HuH-7 (cell line): Measurements from ENCODE around the gene NRL.
"Not testable (repeated sequence)": the region's sequence is repeated elsewhere in the genome, so short reads cannot be mapped to it uniquely, and the experiment has no call there.

ENCODE experiments used
- DNase-seq: peaks from one replicate; pipeline ENCODE4 v3.0.0; 2011; ENCODE audit warnings: low spot score

NRL gene

DNA sequence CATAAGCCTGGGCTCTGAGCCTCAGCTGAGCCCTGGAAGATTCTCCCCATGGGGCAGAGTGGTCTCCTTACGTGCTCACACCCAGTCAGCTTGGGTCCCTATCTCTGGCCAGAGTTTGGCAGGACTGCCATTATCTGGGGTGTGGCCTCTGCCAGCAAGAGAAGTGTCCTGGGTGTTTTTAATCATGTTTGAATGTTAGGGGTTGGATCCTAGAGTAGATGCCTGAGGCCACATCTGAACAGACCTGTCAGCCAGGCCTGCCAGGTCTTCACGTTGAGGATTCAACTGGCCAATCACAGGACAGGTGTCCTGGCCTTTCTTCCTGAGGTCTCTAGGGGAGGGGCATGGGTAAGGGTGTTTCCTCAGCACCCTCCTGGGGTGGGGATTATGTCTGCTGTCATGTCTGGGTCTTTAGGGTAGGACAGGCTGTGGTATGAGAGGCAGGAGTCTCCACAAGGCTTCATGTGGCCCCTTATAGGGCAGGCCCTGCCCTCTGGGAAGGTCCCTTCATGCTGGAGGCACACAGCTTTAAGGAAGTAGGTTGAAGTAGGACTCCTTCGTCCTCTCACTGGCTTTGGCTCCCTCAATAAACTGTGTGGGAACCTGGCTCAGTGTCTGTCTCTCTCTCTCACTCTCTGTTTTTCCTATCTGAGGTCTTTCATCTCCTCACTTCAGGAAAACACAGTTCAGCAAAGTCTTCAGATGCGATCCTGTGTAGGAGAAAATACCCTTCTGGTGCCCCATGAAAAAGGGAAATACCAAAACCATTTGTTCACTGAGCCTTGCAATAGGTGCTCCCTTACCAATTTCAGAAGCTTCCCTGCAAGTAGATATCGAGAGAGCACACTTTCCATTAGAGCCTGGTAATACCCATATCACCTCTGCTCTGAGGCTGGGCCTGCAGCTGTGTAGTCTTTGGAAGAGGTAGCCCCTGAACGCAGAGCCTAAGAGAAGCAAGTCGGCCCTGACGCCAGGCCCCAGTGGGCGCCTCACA, 9.0 kb upstream of the NRL start:
- DNase-seq = no peak

DNA sequence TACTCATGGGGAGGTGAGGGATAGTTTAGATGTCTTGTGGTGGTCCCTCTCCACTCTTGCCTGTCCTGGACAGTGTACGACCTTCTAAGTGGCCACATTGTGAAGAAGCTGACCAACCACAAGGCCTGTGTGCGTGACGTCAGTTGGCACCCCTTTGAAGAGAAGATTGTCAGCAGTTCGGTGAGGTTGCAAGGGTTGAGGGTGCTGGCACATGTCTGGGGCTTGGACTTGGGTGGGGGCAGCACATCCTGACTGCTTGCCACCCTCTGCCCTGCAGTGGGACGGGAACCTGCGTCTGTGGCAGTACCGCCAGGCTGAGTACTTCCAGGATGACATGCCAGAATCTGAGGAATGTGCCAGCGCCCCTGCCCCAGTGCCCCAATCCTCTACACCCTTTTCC, 8.1 kb upstream of the NRL start:
- no peak for DNase-seq

DNA sequence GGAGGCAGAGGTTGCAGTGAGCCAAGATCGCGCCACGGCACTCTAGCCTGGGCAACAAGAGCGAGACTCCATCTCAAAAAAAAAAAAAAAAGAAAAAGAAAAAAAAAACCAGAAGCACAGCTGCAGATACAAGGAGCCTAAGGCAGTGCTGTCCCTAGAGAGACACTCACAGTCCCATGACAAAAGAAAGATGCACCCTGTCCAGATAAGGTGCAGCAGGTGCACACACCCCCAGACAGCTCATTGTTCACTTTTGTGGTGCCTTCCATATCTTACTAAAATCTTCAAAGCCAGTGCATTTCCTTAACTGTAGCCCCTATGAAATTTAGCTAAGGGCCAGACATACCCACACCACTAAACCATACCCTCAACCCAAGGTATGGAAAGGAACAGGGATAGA, 7.7 kb upstream of the NRL start:
- DNase-seq = no peak

DNA sequence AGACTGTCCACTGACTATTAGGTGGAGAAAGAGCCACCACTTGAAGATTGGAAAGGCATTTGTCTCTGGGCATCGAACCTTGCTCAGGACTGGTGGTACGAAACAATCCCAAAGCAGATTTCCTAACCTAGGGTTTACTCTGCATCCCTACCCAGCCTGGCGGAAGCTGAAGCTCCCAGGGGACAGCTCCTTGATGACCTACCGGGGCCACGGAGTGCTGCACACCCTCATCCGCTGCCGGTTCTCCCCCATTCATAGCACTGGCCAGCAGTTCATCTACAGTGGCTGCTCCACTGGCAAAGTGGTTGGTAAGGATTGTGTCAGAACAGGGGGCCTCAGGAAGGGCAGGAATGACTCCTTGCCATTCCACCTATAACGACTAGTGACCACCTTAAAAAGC, 6.5 kb upstream of the NRL start:
- no peak for DNase-seq

DNA sequence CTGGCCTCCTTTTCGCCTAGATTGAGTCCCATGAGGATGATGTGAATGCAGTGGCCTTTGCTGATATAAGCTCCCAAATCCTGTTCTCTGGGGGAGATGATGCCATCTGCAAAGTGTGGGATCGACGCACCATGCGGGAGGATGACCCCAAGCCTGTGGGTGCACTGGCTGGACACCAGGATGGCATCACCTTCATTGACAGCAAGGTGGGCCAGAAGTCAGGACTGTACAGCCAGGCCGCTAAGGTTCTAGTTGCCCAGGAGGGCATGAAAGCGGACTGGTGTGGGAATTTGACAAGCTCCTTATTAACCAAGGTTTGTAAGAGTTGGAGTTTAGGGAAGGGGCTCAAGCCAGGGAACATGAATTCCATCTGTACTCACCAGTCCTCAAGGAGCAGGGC, 4.9 kb upstream of the NRL start:
- no peak for DNase-seq

DNA sequence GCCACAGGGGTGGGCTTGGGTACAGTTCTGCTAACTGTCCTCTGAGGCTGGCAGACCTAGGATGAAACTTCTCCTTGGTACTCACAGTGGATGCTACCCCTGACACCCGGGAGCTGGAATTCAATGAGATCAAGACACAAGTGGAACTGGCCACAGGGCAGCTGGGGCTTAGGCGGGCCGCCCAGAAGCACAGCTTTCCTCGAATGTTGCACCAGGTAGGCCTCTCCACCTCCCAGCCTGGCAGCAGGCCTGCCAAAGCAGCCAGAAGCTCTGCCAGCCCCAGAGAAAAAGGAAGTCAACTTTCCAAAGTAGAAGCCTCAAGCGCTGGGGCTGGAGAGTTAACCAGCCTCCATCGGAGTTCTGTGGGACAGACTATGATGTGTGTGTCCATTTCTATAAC, 2.4 kb upstream of the NRL start:
- no peak for DNase-seq

DNA sequence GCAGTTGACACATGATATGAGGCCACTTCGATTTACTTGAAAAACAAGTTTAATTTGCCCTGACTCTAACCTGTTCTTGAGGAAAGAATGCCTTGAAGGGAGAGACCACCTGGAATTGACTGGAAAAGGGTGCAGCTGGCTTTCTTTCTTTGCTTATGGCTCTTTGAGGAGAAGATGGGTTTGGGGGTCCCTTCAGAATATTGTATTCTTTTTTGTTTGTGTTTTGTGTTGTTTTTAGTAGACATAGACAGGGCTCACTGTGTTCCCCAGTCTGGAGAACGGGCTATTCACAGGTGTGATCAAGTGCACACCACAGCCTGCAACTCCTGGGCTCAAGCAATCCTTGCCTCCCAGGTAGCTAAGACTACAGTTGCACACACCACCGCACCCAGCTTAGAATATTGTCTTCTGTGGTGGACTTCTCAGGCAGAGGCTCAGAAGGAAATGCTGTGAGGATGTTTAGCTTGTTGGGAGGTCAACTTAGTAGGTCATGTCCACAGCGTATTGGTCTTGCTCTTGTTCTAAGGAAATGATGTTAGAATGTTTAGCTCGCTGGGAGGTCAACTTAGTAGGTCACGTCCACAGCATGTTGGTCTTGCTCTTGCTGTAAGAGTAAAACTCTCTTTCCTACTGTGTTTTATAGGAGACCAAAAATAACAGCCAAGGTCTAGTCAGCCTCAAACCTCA, 1.5 kb upstream of the NRL start:
- no peak for DNase-seq

DNA sequence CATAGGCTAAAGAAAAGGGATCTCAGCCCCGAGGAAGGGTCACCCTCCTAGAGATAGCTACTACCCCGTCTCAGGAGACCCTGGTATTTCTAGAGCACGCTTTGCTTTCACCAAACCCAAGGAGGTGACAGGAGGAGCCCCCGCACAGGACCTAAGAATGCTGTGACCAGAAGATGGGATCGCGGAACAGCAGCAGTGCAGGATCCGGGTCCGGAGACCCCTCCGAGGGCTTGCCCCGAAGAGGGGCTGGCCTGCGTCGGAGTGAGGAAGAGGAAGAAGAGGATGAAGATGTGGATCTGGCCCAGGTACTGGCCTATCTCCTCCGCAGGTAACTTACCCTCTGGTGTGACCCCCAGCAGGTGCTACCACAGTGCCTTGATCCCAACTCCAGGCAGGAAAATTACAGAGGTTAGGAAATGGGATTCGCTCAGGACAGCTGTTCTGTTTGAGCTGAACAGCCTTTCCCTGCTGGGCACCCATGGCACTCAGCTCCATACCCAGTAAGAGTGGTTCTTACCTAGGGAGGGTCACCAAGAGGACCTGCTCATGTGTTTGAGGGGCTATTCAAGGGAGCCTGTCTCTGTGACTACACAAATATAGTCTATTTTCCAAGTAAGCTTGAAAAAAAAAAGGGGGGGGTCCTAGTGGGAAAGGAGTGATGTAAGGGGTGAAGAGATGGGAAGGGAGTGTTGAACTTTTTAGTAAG, 826 bp upstream of the NRL start:
- DNase-seq = no peak

DNA sequence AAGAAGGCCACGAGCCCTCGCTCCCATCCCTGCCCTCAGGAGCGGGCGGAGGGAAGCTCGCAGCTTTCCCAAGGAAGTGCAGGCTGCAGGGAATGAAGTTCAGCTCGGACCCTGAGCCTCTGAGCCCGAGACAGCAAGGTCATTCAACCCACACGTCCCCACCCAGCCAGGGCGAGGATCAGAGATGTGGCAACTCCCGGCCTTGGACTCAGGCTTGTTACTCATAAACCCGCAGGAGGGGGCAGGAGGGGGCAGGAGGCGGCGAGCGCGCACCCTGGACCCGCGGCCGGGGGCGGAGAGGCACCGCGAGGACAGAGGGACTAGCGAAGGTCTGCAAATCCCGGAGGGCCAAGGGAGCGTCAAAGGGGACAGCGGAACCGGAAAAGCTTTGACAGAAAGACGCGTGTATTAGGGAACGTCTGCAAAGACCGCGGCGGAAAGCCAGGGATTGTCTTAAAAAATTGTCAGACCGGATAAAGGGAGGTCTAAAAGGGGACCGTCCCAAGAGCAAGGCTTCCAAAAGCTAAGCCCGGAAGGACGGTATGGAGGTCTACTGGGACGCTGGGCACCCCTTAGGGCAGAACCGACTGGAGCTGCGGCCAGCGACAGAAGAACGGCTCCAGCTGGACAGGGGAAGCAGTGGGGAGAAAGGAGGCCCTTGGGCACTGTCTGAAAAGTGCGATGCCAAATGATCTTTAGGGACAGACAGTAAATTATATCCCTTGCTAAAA, 783 bp downstream of the NRL start:
- peak; percentile 89 for DNase-seq

DNA sequence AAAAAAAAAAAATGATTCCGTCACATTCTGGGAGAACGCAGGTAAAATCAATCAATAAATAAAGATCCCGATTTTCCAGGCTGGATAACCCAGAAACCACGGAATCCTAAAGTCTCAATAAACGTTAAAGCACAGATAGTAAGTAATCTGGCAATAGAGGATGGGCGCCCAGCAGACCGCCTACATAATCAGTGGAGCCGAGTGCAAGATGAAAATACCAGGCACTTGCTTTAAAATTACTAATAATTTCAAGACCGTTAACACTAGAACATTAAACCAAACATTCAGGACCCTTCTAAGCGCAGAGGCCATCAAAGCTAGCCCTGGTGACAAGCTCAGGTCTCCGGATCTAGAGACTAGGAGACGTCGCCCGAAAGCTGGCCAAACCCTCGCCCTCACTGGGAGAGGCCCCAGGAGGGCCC, 1.4 kb downstream of the NRL start:
- no peak for DNase-seq

DNA sequence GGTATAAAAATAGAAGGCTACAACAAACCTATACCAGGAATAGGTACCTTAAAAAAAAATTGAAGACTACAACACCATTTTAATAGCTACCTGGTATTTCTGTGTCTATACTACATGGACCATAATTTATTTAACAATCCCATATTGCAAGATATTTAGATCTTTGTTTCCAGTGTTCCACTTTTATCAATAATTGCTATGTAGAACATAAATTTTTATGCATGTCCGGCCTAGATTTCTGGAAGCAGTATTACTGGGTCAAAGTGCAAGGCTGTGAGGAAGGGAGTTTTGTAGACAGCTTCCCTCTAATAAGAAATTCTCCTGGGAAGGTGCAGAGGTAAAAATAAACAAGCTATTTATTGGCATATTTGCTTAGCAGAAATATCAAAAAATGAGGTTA, 4.2 kb downstream of the NRL start:
- DNase-seq = no peak

DNA sequence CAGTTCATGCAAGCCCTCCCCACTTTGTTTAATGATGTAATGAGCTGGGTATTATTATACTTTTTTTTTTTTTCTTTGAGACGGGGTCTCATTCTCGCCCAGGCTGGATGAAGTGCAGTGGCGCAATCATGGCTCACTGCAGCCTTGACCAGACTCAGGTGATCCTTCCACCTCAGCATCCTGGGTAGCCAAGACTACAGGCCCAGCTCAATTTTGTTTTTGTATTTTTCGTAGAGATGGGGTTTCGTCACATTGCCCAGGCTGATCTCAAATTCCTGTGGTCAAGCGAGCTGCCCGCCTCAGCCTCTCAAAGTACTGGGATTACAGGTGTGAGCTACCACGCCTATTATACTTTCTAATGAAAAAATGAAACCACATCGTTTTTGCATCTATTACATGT, 4.7 kb downstream of the NRL start:
- no peak for DNase-seq

DNA sequence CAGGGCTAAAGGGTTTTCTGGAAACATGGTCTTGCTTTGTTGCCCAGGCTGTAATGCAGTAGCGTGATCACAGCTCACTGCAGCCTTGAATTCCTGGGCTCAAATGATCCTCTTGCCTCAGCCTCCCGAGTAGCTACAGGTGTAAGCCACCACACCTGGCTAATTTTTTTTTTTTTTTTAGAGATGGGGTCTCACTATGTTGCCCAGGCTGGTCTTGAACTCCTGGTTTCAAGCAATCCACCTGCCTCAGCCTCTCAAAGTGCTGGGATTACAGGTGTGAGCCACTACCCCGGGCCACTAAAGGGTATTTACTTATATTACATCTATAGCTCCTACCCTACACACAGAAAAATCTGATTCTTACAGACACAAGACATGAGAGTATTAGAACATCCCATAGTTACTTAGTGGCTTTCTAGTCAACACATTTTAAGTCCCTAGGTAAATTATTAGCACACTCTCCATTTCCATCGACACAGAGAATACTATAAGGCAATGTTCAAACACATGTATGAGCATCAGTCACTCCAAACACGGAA, 6.3 kb downstream of the NRL start:
- DNase-seq = no peak

DNA sequence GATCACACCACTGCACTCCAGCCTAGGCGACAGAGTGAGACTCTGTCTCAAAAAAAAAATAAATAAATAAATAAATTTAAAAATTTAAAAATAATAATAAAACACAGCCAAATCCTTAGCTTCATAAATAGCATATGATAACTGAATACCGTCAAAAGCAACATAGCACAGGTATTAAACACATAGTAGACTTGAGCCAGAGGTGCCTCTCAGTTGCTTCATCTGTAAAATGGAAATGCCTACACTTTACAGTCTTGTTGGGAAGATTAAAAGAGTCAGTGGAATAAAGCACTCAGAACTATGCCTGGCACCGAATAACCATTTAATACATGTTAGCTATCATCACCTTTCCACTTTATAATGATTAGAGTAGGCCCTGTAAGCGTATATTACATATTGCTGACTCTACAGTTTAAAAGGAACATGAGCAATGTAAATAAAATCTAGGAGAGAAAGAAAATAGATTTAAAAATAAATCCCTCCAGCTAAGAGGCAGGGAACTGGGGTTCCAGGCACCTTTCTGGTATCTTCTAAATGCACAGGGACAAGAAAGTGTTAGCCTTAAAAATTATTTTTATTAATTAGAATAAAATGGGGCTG, 8.0 kb downstream of the NRL start:
- DNase-seq = no peak

DNA sequence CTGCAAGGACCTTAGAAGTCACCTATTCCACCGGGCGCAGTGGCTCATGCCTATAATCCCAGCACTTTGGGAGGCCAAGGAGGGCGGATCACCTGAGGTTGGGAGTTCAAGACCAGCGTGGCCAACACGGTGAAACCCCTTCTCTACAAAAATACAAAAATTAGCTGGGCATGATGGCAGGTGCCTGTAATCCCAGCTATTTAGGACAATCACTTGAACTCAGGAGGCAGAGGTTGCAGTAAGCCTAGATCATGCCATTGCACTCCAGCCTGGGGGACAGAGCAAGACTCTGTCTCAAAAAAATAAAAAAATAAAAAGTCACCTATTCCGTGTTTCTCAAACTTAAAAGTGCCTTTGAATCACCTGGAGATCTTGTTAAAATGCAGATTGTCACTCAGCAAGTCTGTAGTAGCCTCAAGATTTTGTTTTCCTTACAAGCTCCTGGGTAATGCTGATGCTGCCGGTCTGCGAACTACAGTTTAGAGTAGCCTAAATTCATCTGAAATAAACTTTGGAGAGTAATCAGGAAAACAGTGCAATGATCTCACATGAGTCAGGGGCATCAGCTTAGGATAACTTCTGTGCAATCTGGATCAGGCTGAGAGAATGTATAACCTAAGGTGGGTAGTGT, 9.0 kb downstream of the NRL start:
- DNase-seq = not testable (repeated sequence)

DNA sequence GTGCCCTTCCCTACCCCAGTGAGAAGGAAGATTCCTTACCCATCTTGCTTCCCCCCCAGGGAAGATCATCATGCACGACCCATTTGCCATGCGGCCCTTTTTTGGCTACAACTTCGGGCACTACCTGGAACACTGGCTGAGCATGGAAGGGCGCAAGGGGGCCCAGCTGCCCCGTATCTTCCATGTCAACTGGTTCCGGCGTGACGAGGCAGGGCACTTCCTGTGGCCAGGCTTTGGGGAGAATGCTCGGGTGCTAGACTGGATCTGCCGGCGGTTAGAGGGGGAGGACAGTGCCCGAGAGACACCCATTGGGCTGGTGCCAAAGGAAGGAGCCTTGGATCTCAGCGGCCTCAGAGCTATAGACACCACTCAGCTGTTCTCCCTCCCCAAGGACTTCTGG, 11.3 kb downstream of the NRL start:
- no peak for DNase-seq

DNA sequence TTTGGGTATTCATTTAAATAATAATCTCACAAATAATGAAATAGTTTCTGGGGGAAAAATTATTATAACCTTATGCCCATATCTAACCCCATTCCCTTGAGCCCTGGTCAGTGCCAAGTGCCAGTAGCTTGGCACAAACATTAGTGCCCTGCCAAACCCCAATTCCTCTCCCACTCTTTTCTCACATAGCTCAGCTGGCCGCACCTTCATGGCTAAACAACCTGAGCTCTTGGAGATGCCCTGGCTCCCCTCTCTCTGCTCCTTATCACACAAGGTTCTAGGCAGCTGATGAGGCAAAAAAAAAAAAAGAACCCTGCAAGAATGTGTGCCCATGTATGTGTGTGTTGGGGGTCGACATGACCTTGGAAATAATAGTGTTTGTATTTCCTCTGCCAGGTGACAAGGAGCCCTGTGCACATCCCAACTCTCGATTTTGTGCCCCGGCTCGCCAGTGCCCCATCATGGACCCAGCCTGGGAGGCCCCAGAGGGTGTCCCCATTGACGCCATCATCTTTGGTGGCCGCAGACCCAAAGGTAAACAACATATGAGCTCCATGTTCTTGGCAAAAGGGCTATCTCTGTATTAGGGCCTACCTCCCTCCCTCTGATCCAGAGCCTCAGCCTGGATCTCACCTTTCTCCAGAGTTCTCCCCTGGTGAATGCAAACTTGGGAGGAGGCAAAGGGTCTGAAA, 12.2 kb downstream of the NRL start:
- no peak for DNase-seq

DNA sequence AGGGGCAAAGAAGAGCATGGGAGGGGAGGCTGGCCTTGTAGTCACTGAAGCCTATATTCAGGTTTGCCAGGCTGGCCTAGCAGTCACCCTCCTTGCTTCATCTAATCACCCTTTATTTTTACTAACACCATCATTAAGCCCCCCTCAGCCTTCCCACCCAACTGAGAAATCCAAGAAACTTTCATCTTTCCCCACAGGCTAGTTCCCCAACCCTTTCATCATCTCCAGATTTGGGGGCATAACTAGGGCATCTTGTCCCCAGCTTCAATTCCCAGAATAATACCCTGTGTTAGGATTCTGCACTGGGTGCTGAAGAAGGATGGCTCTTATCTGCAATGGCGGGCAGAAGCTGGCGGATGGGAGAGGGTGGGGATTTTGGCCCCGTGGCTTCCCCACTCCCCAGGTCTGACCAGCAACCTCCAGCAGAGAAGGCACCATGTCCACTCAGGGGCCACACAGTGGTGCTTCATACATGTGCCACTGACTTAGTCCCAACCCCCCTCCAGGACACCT, 13.7 kb downstream of the NRL start:
- no peak for DNase-seq

DNA sequence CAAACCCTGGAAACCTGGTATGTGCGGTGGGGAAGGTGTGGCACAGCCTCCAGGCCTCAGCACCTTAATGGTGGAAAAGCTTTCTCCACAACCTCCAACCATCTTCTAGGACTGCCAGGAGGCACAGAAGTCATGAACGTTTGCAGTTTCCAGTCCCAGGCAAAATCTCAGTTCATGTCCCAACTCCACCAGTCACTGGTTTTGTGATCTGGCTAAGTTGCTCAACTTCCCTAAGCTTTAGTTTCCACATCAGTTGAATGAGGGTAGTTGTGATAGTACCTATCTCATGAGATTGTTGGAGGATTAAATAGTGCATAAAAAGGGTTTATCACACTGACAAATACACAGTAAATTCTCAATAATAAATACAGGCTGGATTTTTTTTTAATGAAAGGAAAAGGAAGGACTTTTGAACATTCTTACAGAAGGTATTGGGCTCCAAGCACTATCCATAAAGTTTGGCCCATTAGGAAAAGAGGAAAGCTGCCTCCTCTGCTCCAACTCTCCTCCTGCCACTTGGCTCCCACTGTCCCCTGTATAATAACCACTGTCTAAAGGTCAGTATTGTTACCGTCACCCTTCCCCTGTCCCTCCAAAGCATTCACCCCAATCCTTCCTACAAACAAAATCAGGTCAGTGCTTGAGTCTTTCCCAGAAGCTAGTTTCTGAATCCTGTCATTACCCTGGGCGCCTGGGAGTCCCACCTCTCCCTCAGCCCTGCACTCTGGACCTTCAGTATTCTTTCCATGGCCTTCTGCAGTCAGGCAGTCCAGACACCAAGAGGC, 14.4 kb downstream of the NRL start:
- no peak for DNase-seq
